ENCODE data around the gene KLF13. TPM values are rescaled to one million over a fixed set of nuclear protein-coding genes. Genes with fewer than 3 reads are reported as not detected.

Gene KLF13
- total and polyA plus RNA-seq, 10 of the 15 experiments (the other 5 are each of a cell fraction or from before 2014, with no cell fraction given) = 20.3 to 109 (median 51.4) TPM

DNA sequence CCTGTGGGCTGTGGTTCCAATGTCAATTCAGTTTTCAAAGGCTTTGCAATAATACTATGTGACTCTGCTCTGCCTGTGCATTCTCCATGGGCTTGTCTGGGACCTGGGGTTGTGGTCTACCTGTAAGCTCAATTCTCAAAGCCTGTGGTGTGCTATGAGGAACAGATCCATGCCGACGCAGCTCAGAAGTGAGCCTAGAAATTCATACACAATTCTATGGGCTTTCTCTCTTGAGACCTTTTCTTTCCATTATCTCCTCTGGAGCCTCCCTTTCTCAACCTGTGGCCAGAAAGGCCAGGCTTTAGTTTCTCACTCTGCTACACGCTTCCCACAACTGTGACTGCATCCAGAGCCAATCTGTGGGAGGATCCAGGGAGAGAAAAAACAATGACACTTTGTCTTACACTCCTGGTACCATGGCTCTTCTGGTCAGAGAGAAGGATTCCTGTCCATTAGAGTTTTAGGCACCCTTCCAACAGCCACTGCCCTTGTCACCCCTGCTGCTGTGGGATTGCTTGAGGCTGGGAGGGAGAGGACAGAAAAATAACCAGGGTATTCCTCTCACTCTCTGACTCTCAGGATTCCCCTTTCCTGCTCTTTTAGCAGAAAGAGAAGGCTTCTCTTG, 34.1 kb upstream of the KLF13 start:
- SMC1A ChIA-PET (ENCODE audit: uncharacterized antibody, unreplicated experiment) = interaction anchor here (0.6 to 1.4 kb wide), 4 partner anchors 10 to 96 kb away, joined by 3 to 4 read pairs (median 3); no protein-coding TSS in a partner anchor
- POLR2A ChIA-PET = interaction anchor here (0.6 to 1.6 kb wide), 2 partner anchors 32 to 140 kb away, joined by 4 to 5 read pairs; no protein-coding TSS in a partner anchor
- intact Hi-C loops (cut with micrococcal nuclease; ENCODE audit: unreplicated experiment) (no loop called here), in situ Hi-C loops (cut with MboI) (no loop called here)
- H2AFZ ChIP-seq (ENCODE audit: control insufficient read depth, low read depth, low read length) = no peak overlapping the region
- TF ChIP-seq NFIC (IDR thresholded peaks at IDR 0.05; ENCODE audit: low read depth, low read length) = no peak
- H3K9ac ChIP-seq (ENCODE audit: control insufficient read depth, insufficient read depth, low read length) = no peak overlapping the region
- no peaks in the 10 kb centered on the region for H3K27me3 ChIP-seq (replicated peaks in 1 of 2; ENCODE audit: control insufficient read depth in 2 of 2, insufficient read depth in 2 of 2, low read length in 1 of 2)
- H3K36me3 ChIP-seq (ENCODE audit: control insufficient read depth in 2 of 2, insufficient read depth in 2 of 2, low read length in 1 of 2) = no peaks in the 10 kb centered on the region
- no TSS peak for BruUV-seq (replicated peaks)
- no peak for FAIRE-seq
- 85% methylated on average over 3 of the region's 3 CpGs for WGBS (ENCODE audit: insufficient coverage, insufficient replicate concordance, low lambda C conversion rate, missing lambda C conversion rate)
- no peaks in the 10 kb centered on the region for H4K20me1 ChIP-seq (ENCODE audit: control insufficient read depth, insufficient read depth)
- H3K4me3 ChIP-seq = no peak overlapping the region
- H3K9me3 ChIP-seq (replicated peaks; ENCODE audit: control insufficient read depth, insufficient read depth, low read length) = no peaks in the 10 kb centered on the region; the same call in 1 of the 3 replicates
- H3K4me1 ChIP-seq (ENCODE audit: control insufficient read depth, insufficient read depth, low read length) = no peaks in the 10 kb centered on the region
- no peak for ATAC-seq
- CTCF ChIA-PET = interaction anchor here (1.1 to 2.3 kb wide), 2 partner anchors 11 to 29 kb away, joined by 4 to 10 read pairs; no protein-coding TSS in a partner anchor
- RAD21 ChIA-PET (ENCODE audit: unreplicated experiment) = no interaction called here
- no peak overlapping the region for H3K4me2 ChIP-seq (ENCODE audit: control insufficient read depth, insufficient read depth)
- H3K79me2 ChIP-seq (ENCODE audit: control insufficient read depth, insufficient read depth, low read length) = no peaks in the 10 kb centered on the region
- DNase-seq (ENCODE audit: low read depth, low spot score) = no peak
- no peak overlapping the region for H3K27ac ChIP-seq (ENCODE audit: control insufficient read depth, insufficient read depth)

DNA sequence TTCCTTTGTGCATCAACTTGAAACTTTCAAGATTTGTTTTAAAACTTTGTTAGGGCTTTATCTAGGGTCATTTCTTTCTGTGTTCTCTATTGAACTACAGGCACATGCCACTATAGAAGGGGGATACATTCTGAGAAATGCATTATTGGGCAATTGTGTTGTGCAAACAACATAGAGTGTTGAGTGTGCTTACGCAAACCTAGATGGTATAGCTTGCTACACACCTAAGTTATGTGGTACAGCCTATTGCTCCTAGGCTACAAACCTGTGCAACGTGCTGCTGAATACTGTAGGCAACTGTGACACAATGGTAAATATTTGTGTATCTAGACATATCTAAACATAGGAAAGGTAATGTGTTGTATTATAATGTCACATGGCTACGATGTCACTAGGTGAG, 33.0 kb upstream of the KLF13 start:
- no peak for DNase-seq (ENCODE audit: low read depth, low spot score)
- H3K4me3 ChIP-seq = no peak overlapping the region
- no peaks in the 10 kb centered on the region for H3K4me1 ChIP-seq (ENCODE audit: control insufficient read depth, insufficient read depth, low read length)
- TF ChIP-seq RCOR1 (conservative IDR thresholded peaks at IDR 0.05; ENCODE audit: low read depth, low read length) = no peak
- TF ChIP-seq ZNF24 (IDR thresholded peaks at IDR 0.05) = no peak
- no peak for TF ChIP-seq NFIC (IDR thresholded peaks at IDR 0.05; ENCODE audit: low read depth, low read length)
- no peak for TF ChIP-seq STAT3 (IDR thresholded peaks at IDR 0.05; ENCODE audit: low read depth, low read length)
- TF ChIP-seq CEBPB (IDR thresholded peaks at IDR 0.05; ENCODE audit: borderline replicate concordance in 1 of 2, low read depth in 2 of 2, low read length in 2 of 2) = no peak
- TF ChIP-seq ASH2L (IDR thresholded peaks at IDR 0.05; ENCODE audit: borderline replicate concordance, low read depth) = no peak
- CTCF ChIA-PET = interaction anchor here (1.4 kb wide), 1 partner anchor 141 kb away, joined by 5 read pairs; no protein-coding TSS in a partner anchor
- H4K20me1 ChIP-seq (ENCODE audit: control insufficient read depth, insufficient read depth) = no peaks in the 10 kb centered on the region
- no peak overlapping the region for H3K4me2 ChIP-seq (ENCODE audit: control insufficient read depth, insufficient read depth)
- H3K36me3 ChIP-seq (ENCODE audit: control insufficient read depth in 2 of 2, insufficient read depth in 2 of 2, low read length in 1 of 2) = no peaks in the 10 kb centered on the region
- no peak overlapping the region for H2AFZ ChIP-seq (ENCODE audit: control insufficient read depth, low read depth, low read length)
- H3K27me3 ChIP-seq (replicated peaks in 1 of 2; ENCODE audit: control insufficient read depth in 2 of 2, insufficient read depth in 2 of 2, low read length in 1 of 2) = no peaks in the 10 kb centered on the region
- no peaks in the 10 kb centered on the region for H3K79me2 ChIP-seq (ENCODE audit: control insufficient read depth, insufficient read depth, low read length)
- H3K27ac ChIP-seq (ENCODE audit: control insufficient read depth, insufficient read depth) = no peak overlapping the region
- 91% methylated on average over 3 of the region's 3 CpGs for WGBS (ENCODE audit: insufficient coverage, insufficient replicate concordance, low lambda C conversion rate, missing lambda C conversion rate)
- H3K9me3 ChIP-seq (replicated peaks; ENCODE audit: control insufficient read depth, insufficient read depth, low read length) = no peaks in the 10 kb centered on the region; the same call in 2 of the 3 replicates
- in situ Hi-C loops (cut with MboI) (no loop called here), intact Hi-C loops (cut with micrococcal nuclease; ENCODE audit: unreplicated experiment) (no loop called here)
- SMC1A ChIA-PET (ENCODE audit: uncharacterized antibody, unreplicated experiment) = interaction anchor here (1.0 to 1.2 kb wide), 2 partner anchors 9 to 30 kb away, joined by 3 to 4 read pairs; no protein-coding TSS in a partner anchor
- POLR2A ChIA-PET = no interaction called here
- ATAC-seq = no peak
- BruUV-seq (replicated peaks) = no TSS peak
- no peak overlapping the region for H3K9ac ChIP-seq (ENCODE audit: control insufficient read depth, insufficient read depth, low read length)
- RAD21 ChIA-PET (ENCODE audit: unreplicated experiment) = no interaction called here
- FAIRE-seq = no peak
